Ovary (tissue), 9 donors: ENCODE data around the gene CCDC175. TPM values are rescaled to one million over a fixed set of nuclear protein-coding genes. Genes with fewer than 3 reads are reported as not detected.

ENCODE experiments used
- DNase-seq, 5 donors: peaks; one replicate each; pipeline ENCODE4 v3.0.0-alpha.2; 2019 to 2020
- H3K27ac ChIP-seq, 2 donors: fragments of 200-600 bp; one replicate each; pipeline versions ENCODE4 v1.5.1 to v1.8.0; 2019 to 2022
- H3K27me3 ChIP-seq: fragments of 200-600 bp; one replicate; pipeline ENCODE4 v1.8.0; 2022
- H3K36me3 ChIP-seq: fragments of 200-600 bp; sonication (generic); one replicate; pipeline ENCODE4 v1.5.1; 2019
- H3K4me1 ChIP-seq: one replicate; pipeline ENCODE4 v1.8.1; 2013; ENCODE audit warnings: mild to moderate bottlenecking, moderate library complexity; ENCODE audit not compliant: insufficient read depth
- H3K4me3 ChIP-seq: fragments of 200-600 bp; sonication (generic); one replicate; pipeline ENCODE4 v1.5.1; 2017
- H3K9me3 ChIP-seq, 2 donors: fragments of 200-600 bp in 1 of 2; sonication (generic) in 1 of 2; one replicate each; pipeline versions ENCODE4 v1.5.1 to v1.8.1; 2013 to 2019; ENCODE audit warnings: mild to moderate bottlenecking in 1 of 2, moderate library complexity in 1 of 2
- CTCF ChIP-seq, 3 donors: fragments of 450-650 bp in 2 of 3; fragments of 200-600 bp in 1 of 3; IDR thresholded peaks; one replicate each; pipeline versions ENCODE4 v1.5.1 to v1.8.0; 2016 to 2022; ENCODE audit warnings: antibody characterized with exemption in 3 of 3, mild to moderate bottlenecking in 1 of 3
- EP300 ChIP-seq: sonication (generic); formaldehyde crosslinking; IDR thresholded peaks from one replicate; pipeline ENCODE4 v1.6.1; 2017; ENCODE audit warnings: antibody characterized with exemption
- POLR2A ChIP-seq: fragments of 450-650 bp; IDR thresholded peaks from one replicate; pipeline ENCODE4 v1.6.1; 2017; ENCODE audit warnings: antibody characterized with exemption, mild to moderate bottlenecking, moderate library complexity
- WGBS, 3 donors: extraction: QIAGEN DNeasy Blood & Tissue Kit in 1 of 3; methylation state at CpG; one replicate each; pipeline versions ENCODE4 v1.1.5 to v1.1.7; 2013 to 2017; 5-methylcytosine and 5-hydroxymethylcytosine counted together
- intact Hi-C, 4 donors: fragments of 100-400 bp; cut with DNase I; formaldehyde crosslinking; loops; one replicate each; pipeline versions ENCODE4 v1.11.0 to v1.15.1; 2022 to 2023
- polyA plus RNA-seq, 2 donors: library from polyadenylated mRNA; stranded (reverse); fragments of 200-250 nt in 1 of 2; fragments of 350-450 nt in 1 of 2; fragmentation: Illumina TruSeq in 1 of 2; extraction: RNeasy Lipid Tissue Mini Kit (QIAGEN cat#74804) in 1 of 2; gene quantifications; one replicate each; pipeline ENCODE4 v1.2.3, GENCODE V29; 2013 to 2014
- total RNA-seq, 7 donors: library from RNA; depleted of rRNA in 2 of 7; stranded (reverse); fragments of >200 nt in 2 of 7; fragmentation: NEBNext Ultra II Directional in 3 of 7; extraction: Animal tissue kit (Norgen Biotek cat#: 25700) in 3 of 7; gene quantifications; one replicate each; pipeline versions ENCODE4 v1.1.0 to v1.2.4, GENCODE V29; 2016 to 2023
- donor health status: DM: no; HTN: no; CAD: no; lungs with moderate emphysema.
- donor health status: DM: no; HTN: no; CAD: no.
- donor health status: Bipolar disorder and iron deficiency.
- donor health status: DM: yes; HTN: yes; CAD: no.
- donor health status: DM: no; HTN: no; CAD: no.
- donor health status: DM: yes; HTN: yes; CAD: no.

The CCDC175 gene
- total and polyA plus RNA-seq, 9 donors = 0.34 TPM; not detected in 8

- H3K27me3 ChIP-seq = no peaks in the 10 kb centered on the region
- intact Hi-C loops = no loop called here
- WGBS, 3 donors = 82 to 91% (median 84%) methylated on average over 4 of the region's 4 CpGs
These were observed 37.7 kb downstream of the CCDC175 start for GRCh38 chr14:59538936-59539335.

GRCh38 chr14:59537476-59537875 is 39.1 kb downstream of the CCDC175 start:
- H3K27ac ChIP-seq = no peak overlapping the region
- no peaks in the 10 kb centered on the region for H3K36me3 ChIP-seq
- no peak for TF ChIP-seq EP300
- no peak for TF ChIP-seq POLR2A
- TF ChIP-seq CTCF (IDR thresholded peaks at IDR 0.05) = no peak
- no peaks in the 10 kb centered on the region for H3K4me1 ChIP-seq
- no peaks in the 10 kb centered on the region for H3K27me3 ChIP-seq
- DNase-seq = no peak
- intact Hi-C loops = no loop called here
- WGBS, 3 donors = 85 to 96% (median 87%) methylated on average over 1 of the region's 1 CpG
- no peaks in the 10 kb centered on the region for H3K9me3 ChIP-seq
- no peak overlapping the region for H3K4me3 ChIP-seq

More at GRCh38 chr14:59538936-59539335, 37.7 kb downstream of the CCDC175 start:
- Histone ChIP-seq H3K4me1 (no peaks in the 10 kb centered on the region), H3K27ac (no peak overlapping the region), H3K36me3 (no peaks in the 10 kb centered on the region), H3K4me3 (no peak overlapping the region), H3K9me3 (no peaks in the 10 kb centered on the region)
- no peak for DNase-seq
- no peak for TF ChIP-seq POLR2A
- TF ChIP-seq EP300 = no peak
- TF ChIP-seq CTCF (IDR thresholded peaks at IDR 0.05) = no peak

- H3K27ac ChIP-seq = no peak overlapping the region
- no peak for TF ChIP-seq CTCF (IDR thresholded peaks at IDR 0.05)
- TF ChIP-seq POLR2A = no peak
- no peak for TF ChIP-seq EP300
- H3K4me3 ChIP-seq = no peak overlapping the region
- WGBS, 3 donors = 58 to 71% (median 63%) methylated on average over 7 of the region's 7 CpGs
- H3K4me1 ChIP-seq = no peaks in the 10 kb centered on the region
- no peak for DNase-seq
- H3K27me3 ChIP-seq = no peaks in the 10 kb centered on the region
- H3K9me3 ChIP-seq = no peaks in the 10 kb centered on the region
- intact Hi-C loops = no loop called here
- no peaks in the 10 kb centered on the region for H3K36me3 ChIP-seq
These were observed 42.1 kb downstream of the CCDC175 start for GRCh38 chr14:59534361-59534987.

GRCh38 chr14:59532419-59532818 is 44.2 kb downstream of the CCDC175 start:
- Histone ChIP-seq H3K27me3 (no peaks in the 10 kb centered on the region), H3K27ac (no peak overlapping the region), H3K36me3 (no peaks in the 10 kb centered on the region), H3K4me1 (no peaks in the 10 kb centered on the region), H3K9me3 (no peaks in the 10 kb centered on the region), H3K4me3 (no peak overlapping the region)
- intact Hi-C loops = no loop called here
- WGBS, 3 donors = 89 to 100% (median 91%) methylated on average over 1 of the region's 1 CpG
- DNase-seq = no peak
- TF ChIP-seq CTCF (IDR thresholded peaks at IDR 0.05) (no peak), POLR2A (no peak)
